Endothelial cell (in vitro differentiated cells): ENCODE measurements around the gene C5orf22. TPM values are rescaled to one million over a fixed set of nuclear protein-coding genes. Genes with fewer than 3 reads are reported as not detected.

ENCODE experiments used
- DNase-seq: peaks from one replicate; pipeline ENCODE4 v3.0.0; 2021; ENCODE audit warnings: low spot score
- H3K27ac Mint-ChIP-seq: one replicate; pipeline ENCODE4 v1.8.0; 2021; ENCODE audit warnings: mixed read lengths, inconsistent platforms; ENCODE audit not compliant: unreplicated experiment
- H3K27me3 Mint-ChIP-seq: one replicate; pipeline ENCODE4 v1.8.0; 2021; ENCODE audit warnings: mild to moderate bottlenecking, moderate library complexity, mixed read lengths, inconsistent platforms; ENCODE audit not compliant: unreplicated experiment
- H3K36me3 Mint-ChIP-seq: one replicate; pipeline ENCODE4 v1.8.0; 2021; ENCODE audit warnings: mild to moderate bottlenecking, low read depth, mixed read lengths, inconsistent platforms; ENCODE audit not compliant: unreplicated experiment
- H3K4me1 Mint-ChIP-seq: one replicate; pipeline ENCODE4 v1.8.0; 2021; ENCODE audit warnings: mild to moderate bottlenecking, mixed read lengths, inconsistent platforms; ENCODE audit not compliant: unreplicated experiment
- H3K4me3 Mint-ChIP-seq: one replicate; pipeline ENCODE4 v1.8.0; 2021; ENCODE audit warnings: mild to moderate bottlenecking, mixed read lengths, inconsistent platforms; ENCODE audit not compliant: unreplicated experiment
- H3K9me3 Mint-ChIP-seq: one replicate; pipeline ENCODE4 v1.8.0; 2021; ENCODE audit warnings: mixed read lengths, inconsistent platforms; ENCODE audit not compliant: unreplicated experiment
- CTCF ChIP-seq: fragments of 200-600 bp; sonication (generic); IDR thresholded peaks from one replicate; pipeline ENCODE4 v1.5.0; 2021; ENCODE audit warnings: antibody characterized with exemption; ENCODE audit not compliant: unreplicated experiment
- total RNA-seq: library from RNA; stranded (reverse); fragmentation: NEBNext Ultra II Directional; extraction: Animal tissue kit (Norgen Biotek cat#: 25700); gene quantifications from one replicate; pipeline ENCODE4 v1.2.1, GENCODE V29; 2021; ENCODE audit not compliant: unreplicated experiment

Gene C5orf22
- total RNA-seq, 1 donor from 2014 or later, result 26.0 TPM

DNA sequence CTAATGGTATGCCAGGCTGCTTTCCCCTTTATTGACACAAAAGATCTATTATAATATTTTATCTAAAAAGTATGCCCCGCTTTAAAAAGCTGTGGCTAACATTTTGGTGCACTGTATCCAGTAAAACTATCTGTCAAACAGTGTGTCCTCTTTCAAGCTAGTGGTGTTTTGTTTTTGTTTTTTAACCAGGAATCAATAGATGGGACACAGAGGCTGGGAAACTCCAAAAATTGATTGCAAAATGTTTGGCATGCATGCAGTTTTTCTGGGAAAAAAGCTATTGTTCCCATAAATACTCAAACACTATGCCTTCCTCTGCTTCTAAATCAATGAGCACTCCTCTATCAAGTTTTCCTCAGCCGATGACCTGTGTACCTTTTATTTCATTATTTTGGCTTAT lies 72.5 kb downstream of the C5orf22 start:
- Mint-ChIP-seq H3K36me3 (no peaks in the 10 kb centered on the region), H3K4me3 (no peak overlapping the region), H3K27ac (no peak overlapping the region), H3K27me3 (no peaks in the 10 kb centered on the region), H3K4me1 (no peaks in the 10 kb centered on the region), H3K9me3 (no peaks in the 10 kb centered on the region)
- no peak for TF ChIP-seq CTCF
- no peak for DNase-seq

Other genes starting within 250 kb of the C5orf22 start
- 98.2 TPM for gene DROSHA, start 208 bp upstream of the C5orf22 start, total RNA-seq
- 71.1 TPM for gene PDZD2, start 106.8 kb downstream of the C5orf22 start, total RNA-seq